Endothelial cell of umbilical vein (primary cell): ENCODE data around the gene OR13J1. TPM values are rescaled to one million over a fixed set of nuclear protein-coding genes. Genes with fewer than 3 reads are reported as not detected.

Source experiments
- BruUV-seq: library from RNA; stranded (reverse); fragments of 400-500 nt; replicated peaks from 2 replicates; lab custom pipeline; 2021; lab: Mats Ljungman, UMichigan
- CTCF ChIA-PET: fragments of 300-600, 350-600 bp; sonication (Branson Sonifier 250); formaldehyde crosslinking; loops from one replicate; lab custom pipeline; 2021; ENCODE audit warnings: antibody characterized with exemption, inconsistent platforms; lab: Charles Lee
- POLR2A ChIA-PET: fragments of 300-600, 350-600 bp; sonication (Branson Sonifier 250); formaldehyde crosslinking; loops from one replicate; lab custom pipeline; 2021; ENCODE audit warnings: antibody characterized with exemption, inconsistent platforms; lab: Charles Lee
- DNase-seq: peaks from one replicate; pipeline ENCODE4 v3.0.0-alpha.2; 2011; ENCODE audit warnings: low read depth, low spot score
- FAIRE-seq: peaks from 2 replicates; lab custom pipeline; 2011; peaks lifted over from hg19 to GRCh38; lab: Jason Lieb, UNC
- H2AFZ ChIP-seq: 2 replicates; pipeline ENCODE4 v1.6.0; 2012; ENCODE audit warnings: low read depth, low read length, control low read depth, inconsistent platforms
- H3K27ac ChIP-seq: 2 replicates; pipeline ENCODE4 v1.5.1; 2011; ENCODE audit warnings: low read depth, mild to moderate bottlenecking, control low read depth, low read length, moderate library complexity; ENCODE audit not compliant: insufficient read depth
- H3K27me3 ChIP-seq, 2 experiments: 2 replicates each; pipeline versions ENCODE4 v1.6.0 to v1.6.1; 2011; ENCODE audit warnings: low read length in 2 of 2, mixed read lengths in 1 of 2; ENCODE audit not compliant: control insufficient read depth in 2 of 2, insufficient read depth in 2 of 2
- H3K36me3 ChIP-seq, 2 experiments: 2 replicates in 1 of 2; 3 replicates in 1 of 2; pipeline ENCODE4 v1.5.1; 2011; ENCODE audit warnings: low read length in 2 of 2, mild to moderate bottlenecking in 1 of 2, moderate library complexity in 1 of 2; ENCODE audit not compliant: control insufficient read depth in 2 of 2, insufficient read depth in 2 of 2; ENCODE audit errors: extremely low read depth in 1 of 2
- H3K4me1 ChIP-seq: 3 replicates; pipeline ENCODE4 v1.5.1; 2011; ENCODE audit warnings: mild to moderate bottlenecking, low read length; ENCODE audit not compliant: control insufficient read depth, insufficient read depth; ENCODE audit errors: extremely low read depth
- H3K4me2 ChIP-seq: 2 replicates; pipeline ENCODE4 v1.6.1; 2011; ENCODE audit warnings: low read length, control low read depth, mixed read lengths; ENCODE audit not compliant: insufficient read depth
- H3K4me3 ChIP-seq, 3 experiments: fragments of 200-600 bp in 1 of 3; sonication (generic), shearing (Covaris generic) in 1 of 3; replicated peaks in 1 of 3; 2 replicates each; pipeline ENCODE4 v1.5.1; 2011 to 2016; ENCODE audit warnings: control low read depth in 3 of 3, low read length in 3 of 3, mild to moderate bottlenecking in 2 of 3, inconsistent platforms in 1 of 3, low read depth in 1 of 3, moderate library complexity in 1 of 3; ENCODE audit not compliant: insufficient read depth in 1 of 3
- H3K79me2 ChIP-seq: 2 replicates; pipeline ENCODE4 v1.6.0; 2012; ENCODE audit warnings: low read length, inconsistent platforms; ENCODE audit not compliant: control insufficient read depth, insufficient read depth
- H3K9ac ChIP-seq: replicated peaks from 2 replicates; pipeline ENCODE3; 2011; ENCODE audit warnings: low read length, control low read depth; ENCODE audit not compliant: insufficient read depth; ENCODE audit errors: extremely low read depth
- H3K9me1 ChIP-seq: replicated peaks from 3 replicates; pipeline ENCODE4 v1.6.0; 2011; ENCODE audit warnings: mild to moderate bottlenecking, low read length; ENCODE audit not compliant: control insufficient read depth, insufficient read depth; ENCODE audit errors: extremely low read depth
- H3K9me3 ChIP-seq: replicated peaks from 2 replicates; pipeline ENCODE4 v1.5.1; 2012; ENCODE audit warnings: low read length, inconsistent platforms; ENCODE audit not compliant: control insufficient read depth, insufficient read depth
- H4K20me1 ChIP-seq: replicated peaks from 2 replicates; pipeline ENCODE3; 2011; ENCODE audit warnings: mild to moderate bottlenecking, low read length; ENCODE audit not compliant: control insufficient read depth, insufficient read depth; ENCODE audit errors: extremely low read depth
- CTCF ChIP-seq, 2 donors: IDR thresholded peaks; 1 replicate in 1 of 2; 2 replicates in 1 of 2; pipeline ENCODE4 v1.5.1; 2011; ENCODE audit warnings: low read length in 2 of 2, mild to moderate bottlenecking in 2 of 2, moderate library complexity in 2 of 2, control low read depth in 1 of 2, inconsistent platforms in 1 of 2, low read depth in 1 of 2; ENCODE audit not compliant: insufficient read depth in 1 of 2; ENCODE audit errors: extremely low read depth in 1 of 2
- EZH2 ChIP-seq: IDR thresholded peaks from 2 replicates; pipeline ENCODE4 v1.6.1; 2012; ENCODE audit warnings: borderline replicate concordance, low read depth, mild to moderate bottlenecking, moderate library complexity, low read length, inconsistent platforms; ENCODE audit not compliant: severe bottlenecking
- JUN ChIP-seq: IDR thresholded peaks from 2 replicates; pipeline ENCODE4 v1.6.1; 2011; ENCODE audit warnings: borderline replicate concordance, low read depth; ENCODE audit not compliant: insufficient read length, insufficient read depth
- POLR2A ChIP-seq: IDR thresholded peaks from 2 replicates; pipeline ENCODE4 v1.6.1; 2012; ENCODE audit warnings: low read depth, mild to moderate bottlenecking, control low read depth, low read length
- POLR2AphosphoS5 ChIP-seq: IDR thresholded peaks from 2 replicates; pipeline ENCODE4 v1.6.1; 2012; ENCODE audit warnings: low read depth, mild to moderate bottlenecking, control low read depth, low read length, moderate library complexity; ENCODE audit not compliant: insufficient read depth
- dilution Hi-C: fragments of 300-500 bp; cut with MboI; formaldehyde crosslinking; loops from one replicate; pipeline ENCODE4 v1.15.0; 2019; ENCODE audit warnings: low sequenced_read_pairs; ENCODE audit not compliant: extremely low pct_ligation_motif_present
- intact Hi-C: fragments of 100-400 bp; cut with micrococcal nuclease; formaldehyde crosslinking; loops from one replicate; pipeline ENCODE4 v1.10.0; 2022
- polyA plus RNA-seq, 4 experiments: library from polyadenylated mRNA; depleted of rRNA in 3 of 4; stranded (reverse) in 3 of 4; unstranded in 1 of 4; fragments of >200 nt; gene quantifications; 2 replicates each; pipeline versions ENCODE4 v1.2.1 to v1.2.3, GENCODE V29; 2011 to 2012; ENCODE audit warnings: missing spikeins in 1 of 4
- total RNA-seq: library from RNA; stranded (reverse); gene quantifications from 2 replicates; pipeline ENCODE4 v1.2.3, GENCODE V29; 2021

OR13J1 gene
- total and polyA plus RNA-seq, 2 donors (not counting 3 experiments of a cell fraction or from before 2014, with no cell fraction given) = not detected

GRCh38 chr9:35827486-35827885, 42.7 kb downstream of the OR13J1 start:
- dilution Hi-C loops (no loop called here), intact Hi-C loops (loop anchor here (5.0 kb wide), 1 partner anchor 120 kb away; no protein-coding TSS in a partner anchor)
- no peaks in the 10 kb centered on the region for H3K9me3 ChIP-seq
- ChIA-PET CTCF (interaction anchor here (2.0 to 7.6 kb wide), 3 partner anchors 37 to 84 kb away, joined by 27 to 277 read pairs (median 212); partner anchors contain the start of gene NPR2), POLR2A (no interaction called here)
- DNase-seq (no peak), FAIRE-seq (no peak)
- no peak overlapping the region for H3K4me3 ChIP-seq
- H3K27me3 ChIP-seq = no peaks in the 10 kb centered on the region
- no peaks in the 10 kb centered on the region for H3K79me2 ChIP-seq
- no peak overlapping the region for H3K4me2 ChIP-seq
- no peaks in the 10 kb centered on the region for H3K9me1 ChIP-seq
- H3K27ac ChIP-seq = no peak overlapping the region
- TF ChIP-seq POLR2AphosphoS5 (no peak), CTCF (IDR thresholded peaks at IDR 0.05; ENCODE audit: extremely low read depth in 1 of 2, insufficient read depth in 1 of 2, low read depth in 1 of 2, low read length in 2 of 2) (no peak)
- no peak overlapping the region for H3K9ac ChIP-seq
- H3K36me3 ChIP-seq = no peaks in the 10 kb centered on the region
- H3K4me1 ChIP-seq = peaks cover 9% of the 10 kb centered on the region
- no TSS peak for BruUV-seq
- H4K20me1 ChIP-seq = no peaks in the 10 kb centered on the region
- no peak overlapping the region for H2AFZ ChIP-seq

- H3K27ac ChIP-seq = no peak overlapping the region
- no peak overlapping the region for H3K9ac ChIP-seq
- FAIRE-seq = peak; percentile 97
- H3K36me3 ChIP-seq = no peaks in the 10 kb centered on the region
- TF ChIP-seq CTCF (IDR thresholded peaks at IDR 0.05; ENCODE audit: extremely low read depth in 1 of 2, insufficient read depth in 1 of 2, low read depth in 1 of 2, low read length in 2 of 2) (peak; percentile 72 to 90), EZH2 (no peak), JUN (no peak), POLR2A (no peak)
- intact Hi-C loops (loop anchor here (1.0 to 5.0 kb wide), 7 partner anchors 11 to 121 kb away; partner anchors contain the start of genes CREB3, HINT2 and TLN1), dilution Hi-C loops (no loop called here)
- H3K27me3 ChIP-seq = no peaks in the 10 kb centered on the region
- DNase-seq = peak; percentile 85
- no peaks in the 10 kb centered on the region for H3K9me1 ChIP-seq
- ChIA-PET POLR2A (no interaction called here), CTCF (interaction anchor here (0.6 to 7.6 kb wide), 67 partner anchors 8 to 341 kb away, joined by 3 to 277 read pairs (median 5); partner anchors contain the start of genes CREB3, GBA2, HINT2 and HRCT1)
- peak overlapping the region; percentile 68 for H2AFZ ChIP-seq
- H3K79me2 ChIP-seq = no peaks in the 10 kb centered on the region
- no peaks in the 10 kb centered on the region for H3K9me3 ChIP-seq
- no peaks in the 10 kb centered on the region for H4K20me1 ChIP-seq
- peaks cover 9% of the 10 kb centered on the region for H3K4me1 ChIP-seq
- no peak overlapping the region for H3K4me3 ChIP-seq
- no TSS peak for BruUV-seq
- no peak overlapping the region for H3K4me2 ChIP-seq
Measured at GRCh38 chr9:35826071-35826701, 44.0 kb downstream of the OR13J1 start.
